Activated CD4-positive, alpha-beta T cell treated with anti-CD3 and anti-CD28 coated beads for 1 hour (primary cell): ENCODE measurements around the gene SERPINI1.
"Not testable (repeated sequence)": the region's sequence is repeated elsewhere in the genome, so short reads cannot be mapped to it uniquely, and the experiment has no call there.

Source experiments
- DNase-seq: peaks from one replicate; pipeline ENCODE4 v3.0.0-alpha.2; 2020

Gene SERPINI1

GRCh38 chr3:167798443-167798842, 62.9 kb downstream of the SERPINI1 start:
- DNase-seq: no peak

DNA sequence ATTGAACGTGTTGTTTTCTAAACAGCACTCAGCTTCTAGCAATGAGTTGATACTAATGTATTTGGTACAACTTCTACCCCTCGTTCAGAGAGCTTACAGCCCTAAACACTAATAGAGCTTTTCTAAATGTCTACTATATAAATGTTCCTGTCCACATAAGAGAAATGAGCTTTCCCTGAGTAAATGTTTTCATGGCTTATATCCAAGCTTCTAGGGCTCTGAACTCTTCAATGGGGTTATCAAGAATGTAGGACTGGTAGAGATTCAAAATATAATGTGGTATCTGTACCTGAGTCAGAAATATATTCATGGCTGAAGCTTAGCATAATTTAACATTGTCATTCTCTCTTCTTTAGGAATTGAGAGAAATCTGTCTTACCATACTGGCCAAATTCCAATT, 73.4 kb downstream of the SERPINI1 start:
- DNase-seq: no peak

DNA sequence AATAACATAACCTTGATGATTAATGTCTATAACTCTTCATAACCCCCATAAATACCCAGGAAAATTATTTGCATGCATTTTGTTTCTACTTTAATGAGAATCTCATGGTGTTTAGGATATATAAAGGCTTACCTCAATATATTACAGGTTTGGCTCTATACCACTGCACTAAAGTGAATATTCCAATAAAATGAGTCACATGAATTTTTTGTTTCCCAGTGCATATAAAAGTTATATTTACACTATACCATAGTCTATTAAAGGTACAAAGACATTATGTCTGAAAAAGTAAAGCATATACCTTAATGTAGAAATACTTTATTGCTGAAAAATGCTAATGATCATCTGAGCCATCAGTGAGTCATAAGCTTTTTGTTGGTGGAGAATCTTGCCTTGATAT, 74.7 kb downstream of the SERPINI1 start:
- no peak for DNase-seq

- DNase-seq: no peak
Measured at GRCh38 chr3:167811031-167811430, 75.5 kb downstream of the SERPINI1 start.

- no peak for DNase-seq
Measured at GRCh38 chr3:167813169-167814123, 77.9 kb downstream of the SERPINI1 start.

GRCh38 chr3:167814441-167814951, 79.0 kb downstream of the SERPINI1 start:
- DNase-seq: no peak

DNA sequence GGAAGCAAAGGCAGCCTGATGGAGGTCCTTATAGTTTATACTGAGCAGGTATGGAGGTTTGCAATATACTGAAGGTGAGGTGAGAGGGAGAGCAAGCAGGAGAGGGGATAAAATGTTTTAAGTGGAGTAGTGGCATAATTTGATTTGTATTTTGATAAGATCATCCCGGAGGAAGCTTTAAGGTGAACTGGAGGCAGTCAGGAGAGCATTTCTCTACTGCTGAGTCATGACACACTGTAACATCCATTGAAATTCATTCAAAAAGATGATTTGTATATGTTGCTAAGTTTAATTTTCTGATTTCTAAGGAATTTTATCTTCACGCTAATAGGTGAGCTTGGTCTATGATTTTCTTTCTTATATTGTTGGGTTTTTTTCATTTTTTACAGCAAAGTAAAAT, 81.4 kb downstream of the SERPINI1 start:
- DNase-seq: no peak

DNA sequence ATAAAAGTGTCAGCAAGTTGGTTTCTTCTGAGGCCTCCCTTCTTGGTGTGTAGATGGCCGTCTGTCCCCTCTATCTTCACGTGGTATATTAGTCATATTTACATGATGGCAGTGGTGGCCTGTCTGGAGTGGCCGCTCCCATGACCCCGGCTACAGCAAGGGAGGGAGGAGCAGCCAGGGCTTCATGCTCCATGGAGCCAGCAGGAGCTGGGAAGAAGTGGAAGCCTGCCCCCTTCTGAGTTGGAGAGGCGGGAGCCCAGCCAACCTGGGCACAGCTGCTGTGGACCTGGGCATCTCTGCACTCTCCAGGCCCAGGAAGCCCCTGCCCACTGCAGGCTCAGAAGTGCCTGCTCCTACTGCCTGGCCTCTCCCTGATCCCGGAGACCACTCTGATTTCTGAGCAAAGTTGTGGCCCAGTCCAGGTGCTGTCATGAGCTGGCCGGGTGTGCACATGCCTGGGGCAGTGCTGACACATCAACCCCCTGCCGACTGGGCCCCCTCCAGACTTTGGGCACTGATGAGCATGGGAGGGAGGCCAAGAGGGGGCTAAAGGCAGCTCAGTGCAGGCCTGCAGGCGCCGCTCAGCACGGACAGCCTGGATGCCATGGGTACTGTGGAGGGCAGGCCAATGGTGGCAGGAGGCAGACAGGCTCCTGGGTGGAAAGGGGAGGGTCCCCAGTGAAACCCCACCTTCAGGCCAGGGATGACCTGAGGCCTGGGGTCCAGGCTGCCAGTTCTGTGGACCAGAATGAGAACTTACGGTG, 84.8 kb downstream of the SERPINI1 start:
- DNase-seq: no peak

GRCh38 chr3:167821248-167821805, 85.8 kb downstream of the SERPINI1 start:
- DNase-seq: no peak

- no peak for DNase-seq
Measured at GRCh38 chr3:167823738-167824137, 88.2 kb downstream of the SERPINI1 start.

DNA sequence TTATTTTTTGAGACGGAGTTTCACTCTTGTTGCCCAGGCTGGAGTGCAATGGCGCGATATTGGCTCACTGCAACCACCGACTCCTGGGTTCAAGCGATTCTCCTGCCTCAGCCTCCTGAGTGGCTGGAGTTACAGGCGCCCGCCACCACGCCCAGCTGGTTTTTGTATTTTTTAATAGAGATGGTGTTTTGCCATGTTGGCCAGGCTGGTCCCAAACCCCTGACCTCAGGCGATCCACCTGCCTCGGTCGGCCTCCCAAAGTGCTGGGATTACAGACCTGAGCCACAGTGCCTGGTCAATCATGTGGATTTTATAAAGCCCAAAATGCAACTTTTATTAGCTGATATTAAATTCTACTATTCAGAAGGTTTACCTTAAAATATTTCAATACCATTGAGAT, 92.1 kb downstream of the SERPINI1 start:
- DNase-seq: not testable (repeated sequence)

DNA sequence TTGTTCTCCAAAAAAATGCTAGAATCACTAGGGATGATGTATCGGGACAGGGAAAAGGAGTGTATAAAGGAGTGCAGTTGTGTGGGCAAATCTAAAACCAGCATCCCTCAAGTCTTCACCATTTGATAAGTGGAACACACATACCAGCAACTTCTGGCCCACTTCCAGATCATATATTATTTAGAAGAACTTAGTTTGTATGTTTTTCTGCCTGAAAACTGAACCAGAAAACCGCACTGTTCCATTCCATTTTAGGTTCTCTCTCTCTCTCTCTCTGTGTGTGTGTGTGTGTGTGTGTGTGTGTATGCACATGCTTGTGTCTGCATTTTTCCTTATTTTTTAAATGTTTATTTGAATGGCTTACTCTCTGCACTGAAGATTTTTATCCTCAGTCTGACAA, 93.5 kb downstream of the SERPINI1 start:
- DNase-seq: no peak

- no peak for DNase-seq
Measured at GRCh38 chr3:167830007-167830406, 94.5 kb downstream of the SERPINI1 start.

- no peak for DNase-seq
Measured at GRCh38 chr3:167835359-167835758, 99.8 kb downstream of the SERPINI1 start.

- no peak for DNase-seq
Measured at GRCh38 chr3:167835953-167836352, 100.4 kb downstream of the SERPINI1 start.

GRCh38 chr3:167837466-167837865, 101.9 kb downstream of the SERPINI1 start:
- no peak for DNase-seq

DNA sequence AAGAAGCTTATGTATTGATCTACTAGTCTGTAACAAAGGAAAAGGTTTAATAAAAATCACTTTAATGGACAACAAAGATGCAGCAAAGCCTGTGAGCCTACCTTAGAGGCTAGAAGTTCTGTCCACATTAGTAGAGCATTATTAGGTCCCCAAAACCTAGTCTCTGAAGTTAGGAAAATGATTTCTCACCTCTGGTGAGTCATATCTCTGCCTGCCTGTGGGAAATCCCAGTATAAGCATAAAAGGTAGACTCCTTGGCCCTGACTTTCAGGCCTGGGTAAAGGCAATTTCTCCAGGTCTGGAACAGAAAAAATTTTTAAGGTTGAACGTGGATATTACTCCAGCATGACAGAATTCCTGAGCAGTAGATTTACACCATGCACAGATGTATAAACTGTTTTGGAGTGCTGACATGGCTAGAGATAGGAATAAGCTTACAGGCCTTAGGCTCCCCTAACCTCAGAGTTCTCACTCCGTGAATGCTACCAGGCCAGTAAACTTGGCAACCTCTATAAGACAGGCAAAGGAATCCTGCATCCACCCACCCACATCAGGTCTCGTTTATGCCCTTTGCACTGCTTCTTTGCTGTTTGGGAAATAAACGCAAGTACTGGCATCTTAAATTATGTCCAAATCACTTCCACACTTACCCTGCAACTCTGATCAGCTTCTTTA, 104.1 kb downstream of the SERPINI1 start:
- no peak for DNase-seq

GRCh38 chr3:167840247-167840646, 104.7 kb downstream of the SERPINI1 start:
- DNase-seq: no peak

DNA sequence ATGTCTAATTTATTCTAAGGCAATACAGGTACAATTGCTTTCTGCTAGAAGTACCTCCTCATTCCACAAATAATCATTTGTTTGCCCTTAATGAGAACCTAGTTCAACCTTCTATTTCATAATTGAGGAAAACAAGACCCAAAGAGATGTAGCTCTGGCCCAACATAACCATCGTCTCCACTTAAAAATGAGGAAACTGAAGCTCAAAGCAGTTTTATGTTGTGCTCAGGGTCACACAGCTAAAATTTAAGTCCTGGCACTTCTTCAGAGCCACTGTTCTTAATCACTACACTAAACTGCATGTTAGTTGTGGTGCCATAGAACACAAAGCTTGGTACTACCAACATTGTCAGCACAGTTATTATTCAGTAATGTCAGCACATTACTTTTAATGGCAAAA, 108.0 kb downstream of the SERPINI1 start:
- no peak for DNase-seq

DNA sequence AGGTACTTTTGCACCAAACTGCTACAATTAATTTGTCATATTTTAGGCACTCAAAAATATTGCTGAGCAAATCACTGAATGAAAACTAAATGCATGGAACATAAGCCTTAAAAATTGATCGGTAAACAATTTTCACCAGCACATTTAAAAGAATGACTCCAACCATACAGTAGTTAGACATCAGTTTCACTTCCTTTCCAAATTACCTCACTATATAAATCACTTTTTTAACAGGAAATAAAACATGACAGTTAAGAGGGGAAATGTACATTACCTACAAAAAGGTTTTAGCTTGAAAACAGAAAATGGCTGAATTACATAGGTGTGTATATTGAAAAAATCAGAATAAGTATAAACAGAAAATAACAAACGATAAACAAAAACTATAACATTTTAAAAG, 108.4 kb downstream of the SERPINI1 start:
- no peak for DNase-seq

DNA sequence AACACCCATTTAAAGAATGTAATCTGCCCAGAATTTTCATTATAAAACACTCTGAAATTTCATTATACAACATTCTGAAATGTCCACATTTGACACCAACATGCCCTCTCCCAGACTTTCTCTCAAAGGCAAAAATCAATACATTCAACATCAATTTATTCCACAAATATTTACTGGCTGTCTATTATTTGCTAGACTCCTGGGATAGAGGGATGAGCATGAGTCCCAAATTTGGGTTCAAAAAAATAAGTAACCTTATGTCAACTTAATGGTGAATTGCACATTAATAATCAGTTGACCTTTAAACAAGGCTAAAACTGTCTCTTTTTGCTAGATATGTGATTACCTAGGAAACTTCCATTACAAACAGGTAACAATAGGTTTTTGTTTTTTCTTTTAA, 109.0 kb downstream of the SERPINI1 start:
- no peak for DNase-seq

DNA sequence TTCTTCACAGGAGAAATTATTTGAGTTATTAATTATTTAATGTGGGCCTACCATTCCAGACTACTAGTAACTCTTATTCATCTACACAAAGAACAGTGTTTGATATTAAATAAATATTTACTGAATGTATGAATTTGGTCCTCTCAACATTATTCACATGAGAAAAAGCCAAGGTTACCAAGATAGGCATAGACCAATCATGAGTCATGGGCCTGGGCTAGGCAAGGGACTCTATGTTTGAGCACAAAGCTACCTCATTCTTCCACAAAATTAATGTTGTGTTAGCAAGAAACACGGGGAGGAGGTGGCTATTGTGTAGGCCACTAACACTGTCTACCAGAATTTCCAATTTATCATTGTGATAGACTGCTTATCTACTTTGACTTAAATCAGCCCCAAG, 115.7 kb downstream of the SERPINI1 start:
- DNase-seq: no peak

GRCh38 chr3:167851749-167852148, 116.2 kb downstream of the SERPINI1 start:
- DNase-seq: no peak
